SK-N-SH (cell line): ENCODE results near the gene GSTO1. TPM values are rescaled to one million over a fixed set of nuclear protein-coding genes. Genes with fewer than 3 reads are reported as not detected.
A peak's percentile ranks its signal among the peaks of the same experiment; 100 is the strongest.

ENCODE experiments used
- CTCF ChIA-PET: fragments of 300-600, 350-600 bp; formaldehyde crosslinking; extraction: SDS; loops from one replicate; lab custom pipeline; 2021; lab: Yijun Ruan, JAX
- POLR2A ChIA-PET: fragments of 350-600 bp; sonication (Branson Sonifier 250); formaldehyde crosslinking; extraction: SDS; loops from one replicate; lab custom pipeline; 2020; ENCODE audit warnings: antibody characterized with exemption, inconsistent platforms; lab: Yijun Ruan, JAX
- DNase-seq: peaks from one replicate; pipeline ENCODE4 v3.0.0; 2012
- H2AFZ ChIP-seq: fragments of 200-600 bp; sonication (generic); 2 replicates; pipeline ENCODE4 v1.8.1; 2016; ENCODE audit warnings: antibody characterized with exemption, mild to moderate bottlenecking, low read depth
- H3F3A ChIP-seq: fragments of 200-600 bp; sonication (generic); replicated peaks from 2 replicates; pipeline ENCODE3; 2016; ENCODE audit warnings: antibody characterized with exemption, mild to moderate bottlenecking; ENCODE audit not compliant: insufficient read depth
- H3K27ac ChIP-seq, 2 experiments: fragments of 200-500 bp in 1 of 2; fragments of 200-600 bp in 1 of 2; sonication (Bioruptor generic) in 1 of 2; sonication (generic), shearing (Covaris generic) in 1 of 2; 2 replicates each; pipeline versions ENCODE4 v1.5.1 to v1.6.1; 2014 to 2016; ENCODE audit warnings: low read depth in 2 of 2, inconsistent platforms in 1 of 2, low read length in 1 of 2, mild to moderate bottlenecking in 1 of 2, mixed read lengths in 1 of 2
- H3K27me3 ChIP-seq: fragments of 200-600 bp; sonication (generic), shearing (Covaris generic); 2 replicates; pipeline ENCODE4 v1.6.1; 2016; ENCODE audit warnings: mixed run types; ENCODE audit not compliant: insufficient read depth
- H3K36me3 ChIP-seq, 2 experiments: fragments of 200-500 bp in 1 of 2; fragments of 200-600 bp in 1 of 2; sonication (Bioruptor generic) in 1 of 2; sonication (generic) in 1 of 2; replicated peaks in 1 of 2; 2 replicates each; pipeline versions ENCODE3 to v1.5.1; 2014 to 2016; ENCODE audit warnings: low read length in 1 of 2, mild to moderate bottlenecking in 1 of 2; ENCODE audit not compliant: insufficient read depth in 2 of 2, control insufficient read depth in 1 of 2
- H3K4me1 ChIP-seq, 2 experiments: fragments of 200-500 bp in 1 of 2; fragments of 200-600 bp in 1 of 2; sonication (Bioruptor generic) in 1 of 2; sonication (generic), shearing (Covaris generic) in 1 of 2; 2 replicates each; pipeline versions ENCODE4 v1.5.1 to v1.6.1; 2014 to 2016; ENCODE audit warnings: low read depth in 1 of 2, low read length in 1 of 2, mixed run types in 1 of 2; ENCODE audit not compliant: insufficient read depth in 2 of 2, control insufficient read depth in 1 of 2
- H3K4me2 ChIP-seq: fragments of 200-600 bp; sonication (generic), shearing (Covaris generic); 2 replicates; pipeline ENCODE4 v1.6.1; 2017; ENCODE audit warnings: mixed run types
- H3K4me3 ChIP-seq, 2 experiments: fragments of 200-500 bp in 1 of 2; fragments of 200-600 bp in 1 of 2; sonication (Bioruptor generic) in 1 of 2; sonication (generic), shearing (Covaris generic) in 1 of 2; 2 replicates each; pipeline versions ENCODE4 v1.5.1 to v1.8.1; 2014 to 2016; ENCODE audit warnings: low read depth in 2 of 2, inconsistent platforms in 1 of 2, low read length in 1 of 2, mild to moderate bottlenecking in 1 of 2, mixed read lengths in 1 of 2, moderate library complexity in 1 of 2
- H3K79me2 ChIP-seq: fragments of 200-600 bp; sonication (generic); 2 replicates; pipeline ENCODE4 v1.8.1; 2017; ENCODE audit warnings: mild to moderate bottlenecking; ENCODE audit not compliant: insufficient read depth
- H3K9ac ChIP-seq: fragments of 200-600 bp; sonication (generic); 2 replicates; pipeline ENCODE4 v1.6.1; 2017; ENCODE audit warnings: mixed run types
- H3K9me2 ChIP-seq: fragments of 200-600 bp; sonication (generic); 2 replicates; pipeline ENCODE4 v1.6.1; 2017; ENCODE audit warnings: mixed run types
- H3K9me3 ChIP-seq: fragments of 200-600 bp; sonication (generic); 2 replicates; pipeline ENCODE4 v1.6.1; 2017; ENCODE audit warnings: mixed run types, mild to moderate bottlenecking, moderate library complexity
- H4K20me1 ChIP-seq: fragments of 200-600 bp; sonication (generic); 2 replicates; pipeline ENCODE4 v1.6.1; 2017; ENCODE audit warnings: mild to moderate bottlenecking, mixed run types; ENCODE audit not compliant: insufficient read depth
- CTCF ChIP-seq: fragments of 200-600 bp; sonication (generic); IDR thresholded peaks from 2 replicates; pipeline ENCODE4 v1.6.1; 2017; ENCODE audit warnings: antibody characterized with exemption, mild to moderate bottlenecking, moderate library complexity
- FOXM1 ChIP-seq: IDR thresholded peaks from 2 replicates; pipeline ENCODE4 v1.4.0; 2012; ENCODE audit warnings: low read depth, mild to moderate bottlenecking
- GATA2 ChIP-seq: sonication (generic); formaldehyde crosslinking; IDR thresholded peaks from 2 replicates; pipeline ENCODE4 v1.5.0; 2020; ENCODE audit warnings: mild to moderate bottlenecking, missing genetic modification reagents
- IRF3 ChIP-seq: fragments of 150-350 bp; IDR thresholded peaks from 2 replicates; pipeline ENCODE4 v1.6.1; 2016; ENCODE audit warnings: mild to moderate bottlenecking, low read depth, low read length
- JUND ChIP-seq: IDR thresholded peaks from 2 replicates; pipeline ENCODE4 v1.4.0; 2012
- MAX ChIP-seq: IDR thresholded peaks from 2 replicates; pipeline ENCODE4 v1.4.0; 2012; ENCODE audit warnings: low read depth
- MEF2A ChIP-seq: IDR thresholded peaks from 2 replicates; pipeline ENCODE4 v1.4.0; 2012; ENCODE audit warnings: low read depth, borderline replicate concordance
- NRF1 ChIP-seq: IDR thresholded peaks from 2 replicates; pipeline ENCODE4 v1.6.1; 2012; ENCODE audit warnings: low read depth, mild to moderate bottlenecking, low read length
- PBX3 ChIP-seq: IDR thresholded peaks from 2 replicates; pipeline ENCODE4; 2012
- RAD21 ChIP-seq: IDR thresholded peaks from 2 replicates; pipeline ENCODE4 v1.6.1; 2012; ENCODE audit warnings: mild to moderate bottlenecking, low read length
- REST ChIP-seq: IDR thresholded peaks from 2 replicates; pipeline ENCODE4 v1.6.1; 2012; ENCODE audit warnings: mild to moderate bottlenecking, low read depth, low read length, moderate library complexity
- RFX5 ChIP-seq: IDR thresholded peaks from 2 replicates; pipeline ENCODE4 v1.6.1; 2012; ENCODE audit warnings: mild to moderate bottlenecking, improper control_type of control experiment, low read length
- SIN3A ChIP-seq: IDR thresholded peaks from 2 replicates; pipeline ENCODE4 v1.6.1; 2012; ENCODE audit warnings: low read depth, mild to moderate bottlenecking, low read length, moderate library complexity, borderline replicate concordance
- TCF12 ChIP-seq: IDR thresholded peaks from 2 replicates; pipeline ENCODE4 v1.4.0; 2012
- USF1 ChIP-seq: IDR thresholded peaks from 2 replicates; pipeline ENCODE4 v1.4.0; 2012; ENCODE audit warnings: low read depth, borderline replicate concordance
- USF2 ChIP-seq: fragments of 150-350 bp; IDR thresholded peaks from 2 replicates; pipeline ENCODE4 v1.6.1; 2017; ENCODE audit warnings: antibody characterized with exemption, low read length, low read depth, borderline replicate concordance
- ZBTB33 ChIP-seq: IDR thresholded peaks from 2 replicates; pipeline ENCODE4 v1.4.0; 2012; ENCODE audit warnings: low read depth, borderline replicate concordance
- WGBS: methylation state at CpG from one replicate; pipeline ENCODE4 v1.1.6; 2017; ENCODE audit warnings: low lambda C conversion rate; 5-methylcytosine and 5-hydroxymethylcytosine counted together
- polyA plus RNA-seq, 3 experiments: library from polyadenylated mRNA; depleted of rRNA; stranded (reverse); fragments of >200 nt; gene quantifications; 2 replicates each; pipeline ENCODE4 v1.2.3, GENCODE V29; 2012

Gene GSTO1
- polyA plus RNA-seq, 1 of the 3 experiments (the other 2 are of a cell fraction): 126 TPM

GRCh38 chr10:104259456-104259855 lies 4.8 kb downstream of the GSTO1 start:
- peak overlapping the region; percentile 53; the same call in 1 of the 2 replicates for H3K4me2 ChIP-seq
- peaks cover 88% of the 10 kb centered on the region for H3K79me2 ChIP-seq
- no peaks in the 10 kb centered on the region for H3K27me3 ChIP-seq
- H3K27ac ChIP-seq: peak overlapping the region in 1 of 2 experiments; percentile 93; a peak in 2 of 4 replicates
- H4K20me1 ChIP-seq: peaks cover 17% of the 10 kb centered on the region
- no peak overlapping the region; the same call in 1 of the 2 replicates for H3K9ac ChIP-seq
- H3F3A ChIP-seq: peaks cover 59% of the 10 kb centered on the region
- H3K4me1 ChIP-seq: peaks cover 11 to 35% of the 10 kb centered on the region in 2 experiments
- CTCF ChIA-PET: interaction anchor here (1.1 to 3.2 kb wide), 5 partner anchors 15 to 372 kb away, joined by 3 to 13 read pairs (median 4); no protein-coding TSS in a partner anchor
- H2AFZ ChIP-seq: no peak overlapping the region
- H3K9me3 ChIP-seq: no peaks in the 10 kb centered on the region
- no peak for DNase-seq
- no peak for TF ChIP-seq REST
- TF ChIP-seq RAD21: no peak
- no peak for TF ChIP-seq ZBTB33
- TF ChIP-seq USF2: no peak
- no peak for TF ChIP-seq JUND
- no peak for TF ChIP-seq SIN3A
- TF ChIP-seq RFX5: no peak
- no peak for TF ChIP-seq MEF2A
- no peak for TF ChIP-seq IRF3
- TF ChIP-seq MAX: no peak
- no peak for TF ChIP-seq CTCF
- no peak for TF ChIP-seq TCF12
- no peak for TF ChIP-seq PBX3
- TF ChIP-seq NRF1: no peak
- TF ChIP-seq FOXM1: no peak
- no peak for TF ChIP-seq GATA2
- no peak for TF ChIP-seq USF1
- peaks cover 65 to 71% of the 10 kb centered on the region in 2 experiments for H3K36me3 ChIP-seq
- 82% methylated on average over 3 of the region's 3 CpGs for WGBS
- no peaks in the 10 kb centered on the region for H3K9me2 ChIP-seq
- POLR2A ChIA-PET: no interaction called here
- H3K4me3 ChIP-seq: no peak overlapping the region; a peak in 1 of 4 replicates
